GM06990 (cell line): ENCODE data around the gene TUBB2B.

Source experiments
- DNase-seq: peaks from one replicate; pipeline ENCODE4 v3.0.0-alpha.2; 2011; ENCODE audit not compliant: insufficient read length; ENCODE audit errors: extremely low read depth
- H3K27me3 ChIP-seq: replicated peaks from 2 replicates; pipeline ENCODE4 v1.6.0; 2011; ENCODE audit warnings: low read length; ENCODE audit not compliant: control insufficient read depth, insufficient read depth
- H3K36me3 ChIP-seq: 2 replicates; pipeline ENCODE4 v1.5.1; 2011; ENCODE audit warnings: low read length; ENCODE audit not compliant: control insufficient read depth, insufficient read depth
- H3K4me3 ChIP-seq: replicated peaks from 2 replicates; pipeline ENCODE4 v1.5.1; 2011; ENCODE audit warnings: low read depth, mild to moderate bottlenecking, control low read depth, low read length
- CTCF ChIP-seq: IDR thresholded peaks from 2 replicates; pipeline ENCODE4 v1.5.1; 2011; ENCODE audit warnings: low read length, control low read depth, mild to moderate bottlenecking, inconsistent platforms; ENCODE audit not compliant: insufficient read depth, poor library complexity, severe bottlenecking

Gene TUBB2B

DNA sequence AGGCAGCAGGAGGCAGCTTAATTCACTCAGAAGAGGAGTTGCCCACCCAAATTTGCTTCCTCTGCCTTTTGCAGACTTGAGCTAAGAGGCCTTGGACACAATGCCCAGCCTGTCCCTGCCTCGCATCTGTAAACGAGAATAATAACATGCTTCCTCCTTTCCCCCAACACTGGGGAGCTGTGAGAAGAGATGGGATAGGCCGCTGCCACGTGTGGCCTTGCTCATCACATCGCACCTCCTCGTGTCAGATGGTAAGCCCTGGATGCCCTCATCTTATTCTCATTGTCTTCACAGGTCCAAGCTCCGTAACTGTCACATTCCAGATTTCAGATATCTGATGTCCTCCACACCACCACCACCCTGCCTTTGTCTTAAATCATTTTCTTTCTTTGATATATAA, 13.1 kb upstream of the TUBB2B start:
- Histone ChIP-seq H3K27me3 (no peaks in the 10 kb centered on the region; the same call in 1 of the 2 replicates), H3K36me3 (no peaks in the 10 kb centered on the region), H3K4me3 (no peak overlapping the region)
- TF ChIP-seq CTCF, result no peak
- DNase-seq, result no peak

DNA sequence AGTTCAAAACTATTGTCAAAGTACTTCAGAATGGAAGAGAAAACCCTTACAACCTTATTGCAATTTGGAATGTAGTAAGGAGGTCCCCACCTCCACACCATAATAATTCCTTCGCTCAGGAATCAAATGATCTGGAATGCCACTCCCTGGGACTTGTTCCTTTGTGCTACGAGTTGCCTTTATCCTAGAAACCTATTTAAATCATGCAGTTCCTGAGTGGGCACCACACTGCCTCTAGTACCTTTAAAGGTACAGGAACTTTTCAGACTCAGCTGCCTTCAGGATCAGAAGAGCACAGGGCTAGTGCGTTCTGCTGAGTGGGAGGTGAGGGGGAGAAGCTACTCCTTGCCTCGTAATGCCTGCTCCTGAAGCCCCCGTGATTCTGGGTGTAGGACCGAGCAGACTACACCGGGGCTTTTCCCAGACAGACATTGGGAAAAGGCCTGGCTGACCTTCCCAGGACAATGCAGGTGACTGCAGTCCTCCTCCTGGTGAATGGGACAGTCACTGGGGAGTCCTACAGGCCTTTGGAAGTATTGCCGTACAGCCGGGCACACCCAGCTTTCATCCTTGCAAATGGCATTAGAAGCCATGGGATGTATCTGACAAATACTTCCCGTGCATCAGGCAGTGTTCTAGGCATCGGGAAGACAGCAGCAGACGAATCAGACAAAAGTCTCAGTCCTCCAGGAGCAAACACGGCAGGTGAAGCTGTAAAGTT, 11.8 kb upstream of the TUBB2B start:
- no peak for TF ChIP-seq CTCF
- Histone ChIP-seq H3K4me3 (no peak overlapping the region), H3K36me3 (no peaks in the 10 kb centered on the region), H3K27me3 (no peaks in the 10 kb centered on the region)
- no peak for DNase-seq

- TF ChIP-seq CTCF, result no peak
- Histone ChIP-seq H3K27me3 (no peaks in the 10 kb centered on the region), H3K36me3 (no peaks in the 10 kb centered on the region), H3K4me3 (no peak overlapping the region)
- no peak for DNase-seq
Observed at GRCh38 chr6:3237761-3238662, 10.6 kb upstream of the TUBB2B start.

- Histone ChIP-seq H3K4me3 (no peak overlapping the region), H3K36me3 (no peaks in the 10 kb centered on the region), H3K27me3 (peaks cover 1% of the 10 kb centered on the region)
- TF ChIP-seq CTCF, result no peak
- peak; percentile 38 for DNase-seq
Observed at GRCh38 chr6:3236005-3236404, 8.6 kb upstream of the TUBB2B start.

- DNase-seq, result peak; percentile 36
- Histone ChIP-seq H3K4me3 (no peak overlapping the region), H3K36me3 (no peaks in the 10 kb centered on the region), H3K27me3 (peaks cover 3% of the 10 kb centered on the region)
- TF ChIP-seq CTCF, result no peak
Observed at GRCh38 chr6:3235486-3235885, 8.0 kb upstream of the TUBB2B start.
